Osteoblast (primary cell): Measurements from ENCODE around the gene ARSA. TPM values are rescaled to one million over a fixed set of nuclear protein-coding genes. Genes with fewer than 3 reads are reported as not detected.
"Not testable (repeated sequence)": the region's sequence is repeated elsewhere in the genome, so short reads cannot be mapped to it uniquely, and the experiment has no call there.

Source experiments
- DNase-seq: peaks from one replicate; pipeline ENCODE4 v3.0.0; 2011; ENCODE audit warnings: low spot score, mixed read lengths; ENCODE audit not compliant: insufficient read length; ENCODE audit errors: missing footprints
- H2AFZ ChIP-seq: 2 replicates; pipeline ENCODE4 v1.6.0; 2011; ENCODE audit warnings: mild to moderate bottlenecking, low read length
- H3K27ac ChIP-seq: 2 replicates; pipeline ENCODE4 v1.5.1; 2011; ENCODE audit warnings: mild to moderate bottlenecking, low read depth, low read length, moderate library complexity
- H3K27me3 ChIP-seq: 2 replicates; pipeline ENCODE4 v1.6.0; 2012; ENCODE audit warnings: mild to moderate bottlenecking, control low read depth, inconsistent platforms, low read length, moderate library complexity; ENCODE audit not compliant: insufficient read depth
- H3K36me3 ChIP-seq: 2 replicates; pipeline ENCODE4 v1.5.1; 2011; ENCODE audit warnings: mild to moderate bottlenecking, low read length, control low read depth, moderate library complexity; ENCODE audit not compliant: insufficient read depth
- H3K4me1 ChIP-seq: 2 replicates; pipeline ENCODE4 v1.5.1; 2011; ENCODE audit warnings: mild to moderate bottlenecking, low read length, control low read depth, moderate library complexity; ENCODE audit not compliant: insufficient read depth
- H3K4me2 ChIP-seq: 2 replicates; pipeline ENCODE4 v1.6.0; 2011; ENCODE audit warnings: mild to moderate bottlenecking, low read length; ENCODE audit not compliant: insufficient read depth
- H3K4me3 ChIP-seq: fragments of 200-600 bp; sonication (generic); 3 replicates; pipeline ENCODE4 v1.5.1; 2012; ENCODE audit warnings: mild to moderate bottlenecking, low read length, inconsistent platforms; ENCODE audit not compliant: insufficient read depth
- H3K79me2 ChIP-seq: 2 replicates; pipeline ENCODE4 v1.6.0; 2012; ENCODE audit warnings: mild to moderate bottlenecking, low read length, control low read depth, inconsistent platforms; ENCODE audit not compliant: insufficient read depth
- H3K9me3 ChIP-seq: 2 replicates; pipeline ENCODE4 v1.5.1; 2011; ENCODE audit warnings: low read depth, low read length, control low read depth
- H4K20me1 ChIP-seq: 2 replicates; pipeline ENCODE4 v1.6.0; 2012; ENCODE audit warnings: mild to moderate bottlenecking, low read length, control low read depth; ENCODE audit not compliant: insufficient read depth
- total RNA-seq: library from RNA; depleted of rRNA; stranded (reverse); fragments of >200 nt; gene quantifications from 2 replicates; pipeline ENCODE4 v1.2.3, GENCODE V29; 2012
- TF ChIP-seq, protein P1 (sequence below): IDR thresholded peaks from 2 replicates; pipeline ENCODE4 v1.5.1; 2011; ENCODE audit warnings: mild to moderate bottlenecking, low read depth, low read length, moderate library complexity; ENCODE audit errors: extremely low read depth

Gene ARSA
- total RNA-seq, 1 donor = 38.4 TPM

DNA sequence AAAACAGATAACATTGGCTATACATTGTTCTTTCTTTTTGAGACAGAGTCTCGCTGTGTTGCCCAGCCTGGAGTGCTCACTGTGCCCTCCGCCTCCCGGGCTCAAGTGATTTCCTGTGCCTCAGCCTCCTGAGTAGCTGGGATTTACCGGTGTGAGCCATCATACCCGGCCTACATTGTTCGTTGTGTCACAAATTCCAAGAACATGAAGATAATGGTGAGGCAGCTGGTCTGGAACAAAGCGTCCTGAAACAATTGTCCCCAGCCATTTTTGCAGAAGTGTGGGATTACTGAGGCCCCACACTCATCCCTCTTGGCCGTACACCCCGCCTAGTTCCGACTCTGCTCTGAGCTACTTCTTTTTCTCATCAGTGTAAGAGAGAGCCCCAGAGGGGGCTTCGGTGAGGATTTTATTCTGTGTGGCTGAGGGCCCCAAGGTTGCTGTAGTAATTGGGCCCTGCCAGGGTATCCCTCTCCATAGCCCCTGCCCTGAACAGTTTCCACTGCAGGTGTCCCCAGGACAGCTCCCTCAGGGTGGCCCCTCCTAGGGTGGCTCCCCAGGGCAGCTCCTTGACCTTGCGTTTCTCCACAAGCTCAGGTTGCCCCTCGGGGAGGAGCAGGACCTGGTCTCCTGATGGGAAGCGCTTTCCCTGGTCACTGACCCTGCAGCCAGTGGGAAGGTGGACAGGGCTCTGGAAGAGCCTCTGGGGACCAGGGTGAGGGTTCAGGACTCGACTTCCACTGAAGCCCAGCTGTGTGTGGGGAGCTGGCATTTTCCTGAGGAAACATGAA, 13.1 kb upstream of the ARSA start:
- no peak for DNase-seq
- H3K36me3 ChIP-seq = no peaks in the 10 kb centered on the region
- no peak overlapping the region for H3K27ac ChIP-seq
- no peak overlapping the region for H3K4me2 ChIP-seq
- no peaks in the 10 kb centered on the region for H3K9me3 ChIP-seq
- H3K79me2 ChIP-seq = no peaks in the 10 kb centered on the region
- H4K20me1 ChIP-seq = no peaks in the 10 kb centered on the region
- TF ChIP-seq, protein P1, sequence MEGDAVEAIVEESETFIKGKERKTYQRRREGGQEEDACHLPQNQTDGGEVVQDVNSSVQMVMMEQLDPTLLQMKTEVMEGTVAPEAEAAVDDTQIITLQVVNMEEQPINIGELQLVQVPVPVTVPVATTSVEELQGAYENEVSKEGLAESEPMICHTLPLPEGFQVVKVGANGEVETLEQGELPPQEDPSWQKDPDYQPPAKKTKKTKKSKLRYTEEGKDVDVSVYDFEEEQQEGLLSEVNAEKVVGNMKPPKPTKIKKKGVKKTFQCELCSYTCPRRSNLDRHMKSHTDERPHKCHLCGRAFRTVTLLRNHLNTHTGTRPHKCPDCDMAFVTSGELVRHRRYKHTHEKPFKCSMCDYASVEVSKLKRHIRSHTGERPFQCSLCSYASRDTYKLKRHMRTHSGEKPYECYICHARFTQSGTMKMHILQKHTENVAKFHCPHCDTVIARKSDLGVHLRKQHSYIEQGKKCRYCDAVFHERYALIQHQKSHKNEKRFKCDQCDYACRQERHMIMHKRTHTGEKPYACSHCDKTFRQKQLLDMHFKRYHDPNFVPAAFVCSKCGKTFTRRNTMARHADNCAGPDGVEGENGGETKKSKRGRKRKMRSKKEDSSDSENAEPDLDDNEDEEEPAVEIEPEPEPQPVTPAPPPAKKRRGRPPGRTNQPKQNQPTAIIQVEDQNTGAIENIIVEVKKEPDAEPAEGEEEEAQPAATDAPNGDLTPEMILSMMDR = no peak
- H2AFZ ChIP-seq = no peak overlapping the region
- H3K27me3 ChIP-seq = peaks cover 23% of the 10 kb centered on the region
- H3K4me3 ChIP-seq = no peak overlapping the region
- H3K4me1 ChIP-seq = no peaks in the 10 kb centered on the region

DNA sequence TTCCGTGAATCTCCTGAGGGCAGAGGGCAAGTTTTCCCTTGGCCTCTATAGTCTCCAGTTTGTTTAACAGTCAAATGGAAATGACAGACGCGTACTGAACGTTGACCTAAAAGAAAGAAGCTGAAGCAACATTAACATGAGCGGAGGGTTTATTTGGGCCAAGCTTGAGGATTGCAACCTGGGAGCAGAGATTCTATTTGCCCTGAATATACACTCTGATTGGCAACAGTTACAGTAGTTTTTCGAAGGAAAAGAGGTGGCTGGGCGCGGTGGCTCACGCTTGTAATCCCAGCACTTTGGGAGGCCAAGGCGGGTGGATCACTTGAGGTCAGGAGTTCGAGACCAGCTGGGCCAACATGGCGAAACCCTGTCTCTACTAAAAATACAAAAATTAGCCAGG, 12.3 kb upstream of the ARSA start:
- H3K9me3 ChIP-seq, H3K4me1 ChIP-seq, H2AFZ ChIP-seq, H3K4me2 ChIP-seq, H4K20me1 ChIP-seq, H3K27ac ChIP-seq, DNase-seq, H3K4me3 ChIP-seq, H3K36me3 ChIP-seq, H3K79me2 ChIP-seq: not testable (repeated sequence)
- H3K27me3 ChIP-seq = peaks cover 20% of the 10 kb centered on the region

DNA sequence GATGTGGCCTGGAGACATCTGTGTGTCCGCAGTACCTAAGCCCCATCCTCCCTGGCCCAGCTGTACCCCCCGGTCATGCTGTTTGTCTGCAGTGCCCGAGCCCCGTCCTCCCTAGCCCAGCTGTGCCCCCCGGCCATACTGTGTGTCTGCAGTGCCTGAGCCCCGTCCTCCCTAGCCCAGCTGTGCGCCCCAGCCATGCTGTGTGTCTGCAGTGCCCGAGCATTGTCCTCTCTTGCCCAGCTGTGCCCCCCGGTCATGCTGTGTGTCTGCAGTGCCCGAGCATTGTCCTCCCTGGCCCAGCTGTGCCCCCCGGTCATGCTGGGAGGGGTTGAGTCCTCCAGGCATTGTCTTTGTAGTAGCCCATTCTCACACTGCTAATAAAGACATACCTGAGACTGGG, 7.6 kb upstream of the ARSA start:
- H3K9me3 ChIP-seq = no peaks in the 10 kb centered on the region
- H3K79me2 ChIP-seq = no peaks in the 10 kb centered on the region
- no peak overlapping the region for H3K4me2 ChIP-seq
- TF ChIP-seq, protein P1 = no peak
- H3K27me3 ChIP-seq = peaks cover 3% of the 10 kb centered on the region
- DNase-seq = no peak
- H3K27ac ChIP-seq = no peak overlapping the region
- no peak overlapping the region for H2AFZ ChIP-seq
- H3K4me3 ChIP-seq = no peak overlapping the region
- H3K36me3 ChIP-seq = no peaks in the 10 kb centered on the region
- H4K20me1 ChIP-seq = no peaks in the 10 kb centered on the region
- H3K4me1 ChIP-seq = no peaks in the 10 kb centered on the region

DNA sequence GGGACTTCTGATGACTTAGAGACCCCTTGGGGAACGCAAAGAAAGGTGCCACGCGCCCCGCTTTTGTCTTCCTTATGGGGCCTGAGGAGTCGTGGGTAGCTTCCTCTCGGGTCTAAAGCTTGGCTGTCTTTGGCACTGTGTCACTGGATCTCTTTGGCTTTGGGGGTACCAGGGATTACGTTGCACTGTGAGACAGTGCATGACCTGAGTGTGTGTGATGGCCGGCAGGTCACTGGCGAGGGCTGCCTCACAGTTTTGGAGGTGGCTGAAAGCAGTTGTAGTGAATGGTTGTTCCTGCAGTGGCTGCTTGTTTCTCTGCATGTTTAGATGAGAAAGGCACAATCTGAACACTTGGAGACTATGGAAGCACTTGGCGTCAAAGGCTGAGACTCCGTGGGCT, 5.8 kb upstream of the ARSA start:
- H3K27ac ChIP-seq = no peak overlapping the region
- no peak for DNase-seq
- H2AFZ ChIP-seq = no peak overlapping the region
- TF ChIP-seq, protein P1 = no peak
- H3K36me3 ChIP-seq = no peaks in the 10 kb centered on the region
- H4K20me1 ChIP-seq = no peaks in the 10 kb centered on the region
- H3K9me3 ChIP-seq = no peaks in the 10 kb centered on the region
- no peaks in the 10 kb centered on the region for H3K79me2 ChIP-seq
- H3K4me1 ChIP-seq = peaks cover under 1% of the 10 kb centered on the region
- no peak overlapping the region for H3K4me2 ChIP-seq
- peaks cover 3% of the 10 kb centered on the region for H3K27me3 ChIP-seq
- H3K4me3 ChIP-seq = no peak overlapping the region
